Cerebellar nuclear complex (tissue), 1 donor: ENCODE measurements around the gene NXPE2.
"Not testable (repeated sequence)": the region's sequence is repeated elsewhere in the genome, so short reads cannot be mapped to it uniquely, and the experiment has no call there.

Experiments used
- DNase-seq, 2 experiments: peaks; one replicate each; lab custom pipeline; 2025; lab: John Stamatoyannopoulos, UW

NXPE2 gene

DNA sequence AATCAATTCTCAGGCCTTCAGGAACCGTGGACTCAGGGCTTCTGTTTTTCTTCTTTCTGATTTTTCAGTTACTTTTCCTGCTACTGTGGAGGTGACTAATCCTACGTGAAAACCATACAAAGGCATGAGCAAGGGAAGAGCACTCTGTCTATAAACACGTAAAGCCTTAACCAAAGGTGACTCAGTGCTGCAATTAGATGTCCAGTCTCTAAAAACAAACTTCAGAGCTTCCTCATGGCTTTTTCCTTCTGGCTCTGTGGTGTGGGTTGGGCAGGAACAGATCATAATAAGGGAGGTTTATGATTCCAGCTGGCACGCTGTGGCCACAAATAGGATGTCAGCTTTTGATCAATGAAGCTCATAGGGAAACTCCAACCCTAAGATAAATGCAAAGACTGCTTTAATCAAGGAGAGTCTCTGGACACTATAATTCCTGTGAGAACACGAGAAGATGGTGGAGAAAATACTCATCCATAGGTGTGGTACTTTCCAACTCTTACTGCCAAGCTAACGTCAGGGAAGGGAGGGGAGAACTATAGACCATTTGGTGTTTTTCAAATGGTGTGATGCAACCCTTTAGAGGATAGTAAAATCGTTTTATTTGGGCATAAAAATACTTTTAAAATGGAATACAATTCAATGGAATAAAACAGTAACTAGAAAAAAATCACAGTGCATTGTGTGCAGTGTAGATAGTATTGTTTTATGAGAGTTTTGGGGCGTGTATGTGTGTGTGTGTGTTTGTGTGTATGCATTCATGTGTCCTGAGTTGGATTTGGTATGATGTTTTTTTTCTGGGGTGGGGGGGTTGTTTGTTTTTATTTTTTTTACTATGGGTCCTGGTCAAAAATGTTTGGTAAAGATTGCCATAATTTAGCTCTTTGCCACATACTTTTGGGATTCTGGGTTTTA lies at the start of gene NXPE2:
TSS of gene NXPE2 (plus strand) at position 403 of the 912 bp plus-strand sequence. CDS start at position 452, 49 bp downstream.
- no peak for DNase-seq

DNA sequence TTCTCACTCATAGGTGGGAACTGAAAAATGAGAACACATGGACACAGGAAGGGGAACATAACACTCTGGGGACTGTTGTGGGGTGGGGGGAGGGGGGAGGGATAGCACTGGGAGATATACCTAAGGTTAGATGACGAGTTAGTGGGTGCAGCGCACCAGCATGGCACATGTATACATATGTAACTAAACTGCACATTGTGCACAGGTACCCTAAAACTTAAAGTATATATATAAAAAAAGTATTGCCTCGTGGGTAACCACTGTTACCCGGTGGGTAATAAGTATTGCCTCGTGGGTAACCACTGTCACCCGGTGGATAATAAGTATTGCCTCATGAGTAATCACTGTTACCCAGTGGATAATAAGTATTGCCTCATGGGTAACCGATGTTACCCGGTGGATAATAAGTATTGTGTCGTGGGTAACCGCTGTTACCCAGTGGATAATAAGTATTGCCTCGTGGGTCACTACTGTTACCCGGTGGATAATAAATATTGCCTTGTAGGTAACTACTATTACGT lies 46.8 kb upstream of the NXPE2 start:
- not testable (repeated sequence) for DNase-seq

DNA sequence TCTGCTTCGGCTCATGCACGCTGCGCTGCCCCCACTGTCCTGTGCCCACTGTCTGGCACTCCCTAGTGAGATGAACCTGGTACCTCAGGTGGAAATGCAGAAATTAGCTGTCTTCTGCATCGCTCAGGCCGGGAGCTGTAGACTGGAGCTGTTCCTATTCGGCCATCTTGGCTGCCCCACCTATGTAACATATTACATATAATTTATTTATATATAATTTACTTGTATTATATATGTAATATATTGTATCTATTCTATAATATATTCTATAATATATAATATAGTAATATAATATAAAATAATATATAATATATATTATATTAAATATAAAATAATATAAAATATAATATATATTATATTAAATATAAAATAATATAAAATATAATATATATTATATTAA lies 38.9 kb upstream of the NXPE2 start:
- not testable (repeated sequence) for DNase-seq

DNA sequence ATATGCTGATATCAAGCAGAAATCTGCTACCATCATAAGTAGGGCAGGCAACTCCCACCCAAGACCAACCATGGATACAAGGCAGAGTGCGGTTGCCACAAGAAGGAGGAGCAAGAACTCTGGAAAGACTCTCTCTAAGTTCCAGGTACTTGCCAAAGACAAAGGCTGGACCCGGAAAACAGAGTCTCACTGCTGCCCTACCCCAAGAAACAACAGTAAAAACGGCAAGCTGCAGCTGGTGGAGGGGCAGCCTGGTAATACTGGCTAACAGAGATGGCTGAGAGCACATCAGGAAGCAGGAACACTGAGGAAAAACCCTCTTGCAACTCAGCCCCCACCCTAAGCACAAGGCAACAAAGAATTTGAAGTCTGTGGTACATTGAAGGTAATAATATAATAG lies 27.7 kb upstream of the NXPE2 start:
- DNase-seq: no peak

DNA sequence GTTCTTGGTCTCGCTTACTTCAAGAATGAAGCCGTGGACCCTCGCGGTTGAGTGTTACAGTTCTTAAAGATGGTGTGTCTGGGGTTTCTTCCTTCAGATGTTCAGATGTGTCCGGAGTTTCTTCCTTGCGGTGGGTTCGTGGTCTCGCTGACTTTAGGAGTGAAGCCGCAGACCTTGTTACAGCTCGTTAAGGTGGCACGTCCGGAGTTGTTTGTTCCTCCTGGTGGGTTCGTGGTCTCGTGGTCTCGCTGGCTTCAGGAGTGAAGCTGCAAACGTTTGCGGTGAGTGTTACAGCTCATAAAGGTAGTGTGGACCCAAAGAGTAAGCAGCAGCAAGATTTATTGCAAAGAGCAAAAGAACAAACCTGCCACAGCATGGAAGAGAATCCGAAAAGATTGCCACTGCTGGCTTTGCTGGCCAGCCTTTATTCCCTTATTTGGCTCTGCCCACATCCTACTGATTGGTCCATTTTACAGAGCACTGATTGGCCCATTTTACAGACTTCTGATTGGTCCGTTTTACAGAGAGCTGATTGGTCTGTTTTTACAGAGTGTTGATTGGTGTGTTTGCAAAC lies 27.1 kb upstream of the NXPE2 start:
- DNase-seq: no peak

DNA sequence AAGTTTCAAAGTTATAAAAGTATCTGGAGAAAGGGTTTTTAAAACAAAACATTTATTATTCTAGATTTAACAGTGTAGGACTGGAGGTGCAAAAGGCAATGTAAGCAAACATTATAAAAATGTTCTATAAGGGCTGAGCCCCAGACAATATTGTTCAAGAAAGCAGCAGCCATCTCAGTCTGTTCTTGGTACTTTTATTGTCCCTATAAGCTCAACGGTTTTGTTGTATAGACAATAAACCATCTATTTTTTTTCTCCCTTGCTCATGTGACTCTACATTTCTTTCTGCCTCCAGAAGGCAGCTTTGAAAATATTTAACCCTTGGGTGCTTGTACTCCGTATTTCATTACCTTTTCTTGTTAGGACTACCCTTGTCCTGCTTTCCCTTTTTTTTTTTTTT lies 25.2 kb upstream of the NXPE2 start:
- DNase-seq: no peak

DNA sequence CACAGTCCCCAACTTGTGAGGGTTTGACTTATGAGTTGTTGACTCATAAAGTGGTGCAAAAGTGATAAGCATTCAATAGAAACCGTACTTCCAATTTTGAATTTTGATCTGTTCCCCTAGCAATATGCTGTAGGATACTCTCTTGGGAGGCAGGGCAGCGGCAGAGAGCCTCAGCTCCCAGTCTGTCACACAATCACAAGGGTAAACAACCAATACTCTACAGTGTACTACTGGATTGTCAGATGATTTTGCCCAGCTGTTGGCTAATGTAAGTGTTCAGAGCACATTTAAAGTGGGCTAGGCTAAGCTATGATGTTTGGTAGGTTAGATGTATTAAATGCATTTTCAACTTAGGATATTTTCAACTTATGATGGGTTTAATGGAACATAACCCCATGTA lies 13.7 kb upstream of the NXPE2 start:
- no peak for DNase-seq

DNA sequence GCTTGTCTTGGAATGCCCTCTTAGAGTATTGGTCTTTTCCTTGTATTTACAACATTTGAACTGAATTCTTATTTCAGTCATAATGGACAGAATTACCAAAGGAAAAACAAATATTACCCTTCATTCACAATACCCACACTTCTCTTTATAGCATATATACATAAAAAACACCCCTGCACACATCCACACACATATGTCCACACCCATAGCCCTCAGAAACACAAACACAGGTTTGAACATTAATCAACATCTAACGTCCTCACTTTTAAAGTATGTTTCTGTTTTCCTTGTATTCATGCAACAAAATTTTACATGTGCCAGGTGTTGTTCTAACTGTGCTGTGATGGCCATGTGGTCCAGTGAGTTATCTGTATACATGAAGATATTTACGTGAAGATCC lies 11.6 kb upstream of the NXPE2 start:
- DNase-seq: no peak

DNA sequence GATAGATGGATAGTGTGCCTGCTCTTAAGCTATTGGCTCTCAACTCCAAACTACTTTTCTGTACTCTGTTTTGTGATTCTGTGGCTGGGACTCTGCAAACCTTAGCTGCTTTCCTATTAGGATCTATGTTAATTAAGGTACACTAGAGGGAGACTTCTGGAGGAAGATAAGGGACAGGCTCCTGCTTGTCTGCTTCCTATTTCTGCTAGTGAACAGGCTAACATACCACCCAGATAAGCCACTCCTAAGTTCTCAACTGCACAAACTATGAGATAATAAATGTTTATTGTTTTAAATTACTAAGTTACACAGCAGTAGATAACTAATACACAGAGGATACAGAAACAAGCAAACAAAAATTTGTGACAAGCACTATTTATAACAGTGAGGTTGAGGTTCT lies 10.2 kb upstream of the NXPE2 start:
- no peak for DNase-seq

DNA sequence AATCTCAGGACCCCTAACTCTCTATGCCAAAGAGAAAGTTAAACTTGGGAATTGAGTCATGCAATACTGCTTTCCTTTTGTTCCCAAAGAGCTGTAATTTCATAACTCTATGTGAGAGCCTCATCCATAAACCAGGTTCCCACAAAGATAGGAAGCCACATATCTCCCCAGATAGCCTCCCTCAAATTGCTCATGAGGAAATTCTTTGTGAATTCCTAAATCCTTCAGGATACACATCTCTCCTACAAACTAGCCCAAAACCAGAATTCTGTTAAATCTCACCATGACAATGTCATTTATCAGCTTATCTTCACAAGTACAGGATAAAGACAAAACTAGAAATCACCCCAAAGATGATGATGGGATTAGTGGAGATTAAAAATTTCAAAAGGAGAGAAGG lies 4.7 kb upstream of the NXPE2 start:
- no peak for DNase-seq

DNA sequence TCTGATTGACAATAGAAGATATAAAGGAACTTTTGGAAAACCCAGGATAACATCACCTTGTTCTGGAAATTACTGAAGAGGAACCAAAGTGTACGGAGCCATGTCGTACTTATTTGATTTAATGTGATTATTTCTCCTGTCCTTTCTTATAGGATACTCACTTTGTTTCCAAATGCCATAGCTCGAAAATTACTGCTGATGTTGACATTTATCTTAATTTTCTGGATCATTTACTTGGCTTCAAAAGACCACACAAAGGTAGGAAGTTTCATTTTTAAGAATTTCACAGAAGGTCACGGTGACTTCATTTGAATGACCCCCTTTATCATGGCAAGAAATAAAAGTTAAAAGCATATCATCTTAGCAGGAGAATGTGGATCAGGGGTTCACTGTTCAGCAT lies 1.2 kb downstream of the NXPE2 start:
- no peak for DNase-seq

DNA sequence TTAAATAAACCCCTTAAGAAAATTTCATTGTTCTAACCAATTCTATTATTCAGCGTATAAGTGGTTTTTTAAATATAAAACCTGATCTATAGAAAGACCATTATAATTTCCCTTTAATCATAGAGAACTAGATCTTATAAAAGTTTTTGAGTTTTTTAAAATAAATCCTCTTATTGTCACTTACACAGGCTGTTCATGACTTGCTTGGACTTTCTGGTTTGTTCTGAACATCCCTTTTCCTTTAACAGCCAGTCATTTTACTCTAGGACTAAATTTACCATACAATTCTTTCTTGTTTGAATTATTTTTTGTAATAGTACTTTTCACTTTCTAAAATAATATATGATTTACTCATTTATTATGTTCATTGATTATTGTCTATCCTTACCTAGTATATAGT lies 4.7 kb downstream of the NXPE2 start:
- DNase-seq: no peak

DNA sequence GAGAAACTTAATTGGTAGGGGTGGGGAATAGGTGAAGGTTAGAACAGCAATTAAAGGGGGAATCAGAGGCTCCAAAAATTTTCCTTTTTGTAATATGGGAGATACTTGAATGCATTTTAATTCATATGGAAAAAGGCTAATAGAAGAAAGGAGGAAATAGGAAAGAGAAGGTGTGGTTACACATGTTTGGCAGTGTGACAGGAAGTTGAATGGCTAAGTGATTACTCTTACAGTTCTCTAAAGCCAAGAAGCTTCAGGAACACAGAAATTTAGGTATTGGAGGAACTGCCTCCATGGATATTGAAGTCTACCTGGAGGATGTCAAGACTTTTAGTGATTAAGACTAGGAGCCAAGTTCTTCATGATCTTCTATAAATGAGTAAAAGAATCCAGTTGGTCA lies 6.3 kb downstream of the NXPE2 start:
- DNase-seq: no peak

DNA sequence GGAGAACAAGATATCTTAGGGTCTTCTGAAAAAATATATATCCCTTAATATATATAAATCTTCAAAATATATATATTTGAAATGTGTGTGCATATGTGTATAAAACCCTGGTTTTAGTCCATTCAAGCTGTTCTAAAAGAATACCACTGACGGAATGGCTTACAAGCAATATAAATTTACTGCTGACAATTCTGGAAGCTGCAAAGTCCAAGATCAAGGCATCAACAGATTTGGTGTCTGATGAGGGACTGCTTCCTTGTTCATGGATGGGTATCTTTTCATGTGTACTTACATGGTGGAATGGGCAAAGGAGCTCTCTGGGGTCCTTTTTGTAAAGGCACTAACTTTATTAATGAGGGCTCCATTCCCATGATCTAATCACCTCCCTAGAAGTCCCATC lies 6.8 kb downstream of the NXPE2 start:
- no peak for DNase-seq

DNA sequence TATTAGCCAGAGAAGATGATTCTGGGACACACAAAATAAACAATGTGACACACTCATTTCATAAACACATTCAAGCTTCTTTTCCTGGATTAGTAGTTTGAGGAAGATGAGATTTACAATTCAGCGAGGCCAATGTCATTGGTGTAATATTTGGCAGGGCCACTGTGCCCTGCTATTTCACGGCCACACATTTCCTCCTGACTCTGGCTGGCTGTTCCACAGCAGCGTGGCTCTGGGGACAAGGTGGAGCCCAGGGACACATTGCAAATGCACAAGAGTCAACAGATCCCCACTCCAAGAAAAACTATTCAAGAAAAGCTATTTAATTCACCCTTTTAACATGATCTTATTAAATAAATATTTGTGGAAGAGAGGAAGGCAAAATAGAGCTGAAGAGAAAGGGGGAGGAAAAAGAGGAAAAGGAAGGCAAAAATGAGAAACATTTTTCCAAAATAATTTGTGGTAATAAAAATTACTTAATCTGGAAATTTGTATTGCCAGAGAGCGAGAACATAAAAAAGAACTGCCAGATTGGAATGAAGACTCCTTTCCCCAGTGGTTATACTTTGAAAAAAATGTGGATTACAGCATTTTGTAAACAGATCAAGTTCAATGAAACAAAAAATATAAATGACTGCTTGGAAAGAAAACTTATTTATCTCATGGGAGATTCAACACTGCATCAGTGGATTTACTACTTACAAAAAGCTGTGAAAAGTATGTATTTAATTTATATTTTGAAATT lies 27.1 kb downstream of the NXPE2 start:
- no peak for DNase-seq

DNA sequence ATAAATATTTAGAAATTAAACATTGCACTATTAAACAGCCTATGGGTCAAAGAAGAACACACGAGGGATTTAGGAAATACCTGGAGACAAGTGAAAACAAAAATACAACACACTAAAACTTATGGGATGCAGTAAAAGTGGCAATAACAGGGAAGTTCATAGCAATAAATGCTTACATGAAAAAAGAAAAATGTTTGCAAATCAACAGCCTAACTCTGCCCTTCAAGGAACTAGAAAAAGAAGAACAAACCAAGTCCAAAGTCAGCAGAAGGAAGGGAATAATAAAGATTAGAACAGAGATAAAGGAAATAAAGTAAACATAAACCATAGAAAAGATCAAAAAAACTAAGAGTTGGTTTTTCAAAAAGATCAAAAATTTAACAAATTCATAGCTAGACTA lies 31.6 kb downstream of the NXPE2 start:
- no peak for DNase-seq

DNA sequence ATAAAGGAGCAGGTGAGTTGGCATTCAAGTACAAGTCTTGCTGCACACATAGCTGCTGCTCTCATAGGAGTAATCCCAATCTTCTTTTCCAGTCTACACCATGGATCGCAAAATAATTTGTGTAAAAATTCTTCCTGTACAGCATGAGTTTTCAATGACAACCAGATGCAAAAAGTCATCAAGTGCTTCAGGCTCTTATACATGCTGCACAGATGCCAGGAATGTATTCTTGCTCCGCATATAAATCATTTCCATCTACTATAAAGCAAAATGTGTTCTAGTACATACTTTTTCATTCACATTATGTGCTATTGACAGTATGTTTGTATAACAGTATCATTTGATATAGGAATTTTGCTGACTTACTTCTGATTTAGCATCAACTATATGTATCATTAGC lies 35.4 kb downstream of the NXPE2 start:
- no peak for DNase-seq

DNA sequence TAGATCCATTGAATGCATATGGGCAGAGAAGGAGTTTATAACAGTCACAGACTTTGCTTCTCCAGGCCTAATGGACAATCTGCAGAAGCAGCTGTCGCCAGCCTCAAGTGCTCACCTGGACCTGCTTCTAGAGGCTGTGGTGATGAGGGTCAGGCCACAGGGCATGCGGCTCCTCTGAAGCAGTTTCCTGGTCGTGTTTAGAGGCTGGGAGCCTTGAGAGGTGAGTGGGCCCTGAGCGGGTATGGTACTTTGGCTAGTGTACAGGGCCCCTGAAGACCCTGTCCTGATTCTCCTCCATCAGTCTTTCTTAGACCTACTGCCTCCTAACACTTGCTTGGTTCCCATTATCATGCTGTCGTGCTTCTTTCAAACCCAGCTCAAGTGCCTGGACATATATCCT lies 41.2 kb downstream of the NXPE2 start:
- no peak for DNase-seq

DNA sequence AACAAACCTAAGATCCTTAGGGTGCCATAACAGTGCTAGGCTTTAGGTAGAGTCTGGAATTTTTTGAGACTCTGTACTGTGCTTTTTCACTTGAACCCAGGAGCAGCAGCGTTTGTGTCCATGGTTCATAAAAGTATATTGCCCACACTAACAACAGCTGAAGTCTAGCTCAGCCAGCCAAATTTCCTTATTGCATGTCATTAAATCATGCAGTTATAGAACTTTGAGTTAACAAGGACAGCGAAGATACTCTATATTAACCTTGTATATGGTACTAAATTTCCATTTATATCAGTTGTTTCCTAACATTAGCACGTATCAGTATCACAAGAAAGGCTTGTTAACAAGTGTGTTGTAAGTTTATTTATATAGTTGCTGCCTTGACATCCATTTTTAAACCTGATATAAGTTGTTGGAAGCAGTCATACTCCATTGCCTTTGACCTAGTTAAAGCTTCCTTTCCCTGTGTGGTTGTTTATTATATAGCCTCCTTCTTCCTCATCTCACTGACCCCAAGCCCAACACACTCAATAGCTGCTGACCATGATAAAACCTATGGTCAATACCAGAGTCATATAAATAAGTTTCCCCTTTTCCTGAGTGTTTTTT lies 46.7 kb downstream of the NXPE2 start:
- DNase-seq: no peak

DNA sequence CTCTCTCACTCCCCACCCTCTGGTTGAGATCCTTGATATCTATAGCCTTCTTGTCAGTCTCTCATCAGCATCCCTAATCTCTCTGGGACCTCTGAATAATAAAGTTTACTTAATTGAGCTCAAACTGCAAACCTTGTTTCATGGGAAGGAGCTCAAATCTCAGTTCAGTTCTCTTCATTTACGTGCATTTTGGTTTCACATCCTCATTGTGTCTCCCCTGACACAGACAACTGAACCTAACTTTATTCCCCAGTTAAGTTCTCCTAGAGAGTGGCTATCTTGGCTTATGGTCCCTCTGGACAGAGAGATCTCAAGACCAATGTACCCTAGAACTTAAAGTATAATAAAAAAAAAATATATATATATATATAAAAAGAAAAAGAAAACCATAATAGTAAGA lies 47.3 kb downstream of the NXPE2 start:
- DNase-seq: no peak

DNA sequence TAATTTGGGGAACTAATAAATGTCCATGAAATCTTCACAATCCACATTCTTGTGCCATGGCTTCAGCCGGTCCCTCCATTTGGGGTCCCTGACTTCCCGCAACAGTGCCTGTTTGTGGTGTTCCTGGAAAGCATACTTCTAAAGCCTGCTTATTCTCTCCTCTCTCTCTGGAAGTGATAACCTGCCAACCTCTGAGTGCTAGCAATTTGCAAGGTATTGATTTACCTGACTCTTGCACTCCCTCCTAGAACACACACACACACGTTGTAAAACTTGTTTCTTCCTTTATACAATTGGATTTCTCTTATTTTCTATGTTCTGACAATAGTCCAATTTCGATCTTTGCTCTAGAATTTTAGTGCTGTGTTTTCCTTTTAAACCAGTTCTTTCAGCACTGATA lies 58.5 kb downstream of the NXPE2 start:
- no peak for DNase-seq

DNA sequence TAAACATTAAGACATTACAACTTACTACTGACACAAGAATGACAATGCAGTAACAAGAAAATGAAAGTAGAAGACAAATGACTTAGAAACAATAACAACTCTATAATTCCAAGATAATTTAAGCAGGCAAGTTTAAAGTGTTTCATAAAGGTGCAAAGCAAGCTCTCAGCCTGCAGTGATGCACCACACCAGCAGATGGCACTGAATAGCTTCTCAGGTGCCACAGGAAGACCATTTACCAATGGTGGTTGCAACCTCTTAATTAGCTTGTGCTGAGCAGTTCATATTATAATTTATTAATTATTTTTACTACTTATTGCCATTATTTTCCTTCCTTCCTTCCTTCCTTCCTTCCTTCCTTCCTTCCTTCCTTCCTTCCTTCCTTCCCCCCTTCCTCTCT lies 60.6 kb downstream of the NXPE2 start:
- DNase-seq: peak in 1 of 2 experiments; percentile 3
